Upper lobe of right lung (tissue), 1 donor: Measurements from ENCODE around the gene ZNF175. TPM values are rescaled to one million over a fixed set of nuclear protein-coding genes. Genes with fewer than 3 reads are reported as not detected.

ENCODE experiments used
- ATAC-seq: fragments of 200-7000 bp; cut with Tn5 transposase; one replicate; pipeline ENCODE4 v1.9.1; 2020; ENCODE audit warnings: mild to moderate bottlenecking, moderate library complexity
- DNase-seq: peaks from one replicate; pipeline ENCODE4 v3.0.0-alpha.2; 2020
- H3K27ac ChIP-seq: fragments of 200-600 bp; one replicate; pipeline ENCODE4 v1.8.0; 2022
- H3K27me3 ChIP-seq: fragments of 200-600 bp; one replicate; pipeline ENCODE4 v1.8.0; 2022; ENCODE audit warnings: mild to moderate bottlenecking
- H3K36me3 ChIP-seq: fragments of 200-600 bp; one replicate; pipeline ENCODE4 v1.8.0; 2022
- H3K4me1 ChIP-seq: fragments of 200-600 bp; one replicate; pipeline ENCODE4 v1.8.0; 2022
- H3K4me3 ChIP-seq: fragments of 200-600 bp; one replicate; pipeline ENCODE4 v1.8.0; 2022; ENCODE audit warnings: mild to moderate bottlenecking
- H3K9me3 ChIP-seq: fragments of 200-600 bp; one replicate; pipeline ENCODE4 v1.8.0; 2022
- intact Hi-C: fragments of 100-400 bp; cut with DNase I; formaldehyde crosslinking; loops from one replicate; pipeline ENCODE4 v1.11.0; 2022
- total RNA-seq: library from RNA; stranded (reverse); fragmentation: NEBNext Ultra II Directional; extraction: Animal tissue kit (Norgen Biotek cat#: 25700); gene quantifications from one replicate; pipeline ENCODE4 v1.2.1, GENCODE V29; 2021
- TF ChIP-seq, protein P1 (sequence below): fragments of 200-600 bp; IDR thresholded peaks from one replicate; pipeline ENCODE4 v1.8.0; 2022; ENCODE audit warnings: antibody characterized with exemption
- donor health status: DM: no; HTN: yes; CAD: no; lungs with severe emphysema.

Gene ZNF175
- total RNA-seq, 1 donor from 2014 or later, result 13.8 TPM

- TF ChIP-seq, protein P1, sequence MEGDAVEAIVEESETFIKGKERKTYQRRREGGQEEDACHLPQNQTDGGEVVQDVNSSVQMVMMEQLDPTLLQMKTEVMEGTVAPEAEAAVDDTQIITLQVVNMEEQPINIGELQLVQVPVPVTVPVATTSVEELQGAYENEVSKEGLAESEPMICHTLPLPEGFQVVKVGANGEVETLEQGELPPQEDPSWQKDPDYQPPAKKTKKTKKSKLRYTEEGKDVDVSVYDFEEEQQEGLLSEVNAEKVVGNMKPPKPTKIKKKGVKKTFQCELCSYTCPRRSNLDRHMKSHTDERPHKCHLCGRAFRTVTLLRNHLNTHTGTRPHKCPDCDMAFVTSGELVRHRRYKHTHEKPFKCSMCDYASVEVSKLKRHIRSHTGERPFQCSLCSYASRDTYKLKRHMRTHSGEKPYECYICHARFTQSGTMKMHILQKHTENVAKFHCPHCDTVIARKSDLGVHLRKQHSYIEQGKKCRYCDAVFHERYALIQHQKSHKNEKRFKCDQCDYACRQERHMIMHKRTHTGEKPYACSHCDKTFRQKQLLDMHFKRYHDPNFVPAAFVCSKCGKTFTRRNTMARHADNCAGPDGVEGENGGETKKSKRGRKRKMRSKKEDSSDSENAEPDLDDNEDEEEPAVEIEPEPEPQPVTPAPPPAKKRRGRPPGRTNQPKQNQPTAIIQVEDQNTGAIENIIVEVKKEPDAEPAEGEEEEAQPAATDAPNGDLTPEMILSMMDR, result no peak
- intact Hi-C loops, result no loop called here
- H3K9me3 ChIP-seq, result no peaks in the 10 kb centered on the region
- H3K4me3 ChIP-seq, result no peak overlapping the region
- no peaks in the 10 kb centered on the region for H3K36me3 ChIP-seq
- H3K27me3 ChIP-seq, result peaks cover 19% of the 10 kb centered on the region
- ATAC-seq (no peak), DNase-seq (no peak)
- no peak overlapping the region for H3K27ac ChIP-seq
- H3K4me1 ChIP-seq, result no peaks in the 10 kb centered on the region
Measured at GRCh38 chr19:51614789-51615188, 43.7 kb downstream of the ZNF175 start.

- peaks cover 19% of the 10 kb centered on the region for H3K27me3 ChIP-seq
- no peaks in the 10 kb centered on the region for H3K4me1 ChIP-seq
- intact Hi-C loops, result no loop called here
- no peak overlapping the region for H3K27ac ChIP-seq
- H3K9me3 ChIP-seq, result no peaks in the 10 kb centered on the region
- H3K4me3 ChIP-seq, result no peak overlapping the region
- TF ChIP-seq, protein P1, result no peak
- no peaks in the 10 kb centered on the region for H3K36me3 ChIP-seq
- no peak for ATAC-seq
- no peak for DNase-seq
Measured at GRCh38 chr19:51615991-51616390, 44.9 kb downstream of the ZNF175 start.

- ATAC-seq (peak; percentile 84), DNase-seq (no peak)
- TF ChIP-seq, protein P1, result no peak
- H3K27ac ChIP-seq, result no peak overlapping the region
- no peak overlapping the region for H3K4me3 ChIP-seq
- H3K36me3 ChIP-seq, result no peaks in the 10 kb centered on the region
- H3K27me3 ChIP-seq, result no peaks in the 10 kb centered on the region
- intact Hi-C loops, result no loop called here
- H3K4me1 ChIP-seq, result no peaks in the 10 kb centered on the region
- H3K9me3 ChIP-seq, result no peaks in the 10 kb centered on the region
Measured at GRCh38 chr19:51621178-51621577, 50.1 kb downstream of the ZNF175 start.

DNA sequence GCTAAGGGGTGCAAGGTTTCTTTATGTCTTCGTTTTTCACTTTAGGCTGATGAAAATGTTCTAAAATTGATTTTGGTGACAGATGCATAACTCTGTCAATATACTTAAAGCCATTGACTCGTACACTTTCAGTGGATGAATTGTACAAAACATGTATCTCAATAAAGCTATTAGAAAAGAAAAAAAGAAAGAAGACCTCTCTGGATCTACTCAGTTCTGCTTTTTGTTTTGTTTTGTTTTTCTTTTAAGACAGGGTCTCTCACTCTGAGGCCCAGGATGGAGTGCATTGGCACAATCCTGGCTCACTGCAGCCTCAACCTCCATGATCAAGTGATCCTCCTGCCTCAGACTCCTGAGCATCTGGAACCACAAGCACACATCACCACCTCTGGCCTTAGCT lies 55.6 kb downstream of the ZNF175 start:
- Histone ChIP-seq H3K4me1 (no peaks in the 10 kb centered on the region), H3K36me3 (no peaks in the 10 kb centered on the region), H3K4me3 (no peak overlapping the region), H3K9me3 (no peaks in the 10 kb centered on the region), H3K27me3 (peaks cover 5% of the 10 kb centered on the region), H3K27ac (no peak overlapping the region)
- TF ChIP-seq, protein P1, result no peak
- ATAC-seq (no peak), DNase-seq (no peak)
- intact Hi-C loops, result no loop called here

DNA sequence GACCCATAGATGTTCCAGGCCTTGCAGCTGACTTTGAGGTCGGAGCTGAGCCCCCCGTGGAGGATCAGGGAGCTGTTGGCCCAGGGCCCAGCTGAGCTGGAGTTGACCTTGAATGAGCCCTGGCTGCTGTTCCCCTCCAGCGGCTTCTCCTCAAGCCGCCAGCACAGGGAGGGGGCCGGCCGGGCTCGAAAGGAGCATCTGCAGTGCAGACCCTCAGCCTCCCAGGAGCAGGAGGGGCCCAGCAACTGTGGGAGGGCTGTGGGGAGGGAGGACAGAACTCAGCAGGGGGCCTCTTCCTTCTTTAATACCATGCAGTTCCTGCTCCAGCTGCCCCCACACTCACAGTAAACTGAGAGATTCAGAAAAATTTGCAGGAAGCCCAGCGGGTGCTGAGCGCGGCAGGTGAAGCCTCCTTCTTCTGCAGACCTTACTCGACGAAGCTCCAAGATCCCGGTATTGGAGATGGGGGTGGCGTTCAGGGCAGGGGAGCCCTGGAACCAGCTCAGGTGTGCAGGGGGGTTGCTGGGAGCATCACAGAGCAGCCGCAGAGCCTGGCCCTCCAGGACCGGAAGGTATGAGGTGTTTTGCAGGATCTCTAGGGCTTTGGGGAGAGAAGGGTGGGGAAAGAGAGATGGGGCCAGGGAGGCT lies 56.5 kb downstream of the ZNF175 start:
- ATAC-seq, result no peak
- Histone ChIP-seq H3K27ac (no peak overlapping the region), H3K36me3 (no peaks in the 10 kb centered on the region), H3K9me3 (no peaks in the 10 kb centered on the region), H3K27me3 (peaks cover 5% of the 10 kb centered on the region), H3K4me1 (no peaks in the 10 kb centered on the region), H3K4me3 (no peak overlapping the region)
- DNase-seq, result no peak
- TF ChIP-seq, protein P1, result no peak
- intact Hi-C loops, result no loop called here
